GM15510 (cell line): ENCODE measurements around the gene PLCB4.

ENCODE experiments used
- POLR2A ChIP-seq: IDR thresholded peaks from 3 replicates; pipeline ENCODE4 v1.6.1; 2011; ENCODE audit warnings: borderline replicate concordance; ENCODE audit not compliant: insufficient read length; ENCODE audit errors: extremely low read depth

Gene PLCB4

GRCh38 chr20:9301129-9302090 is 232.5 kb downstream of the PLCB4 start:
- TF ChIP-seq POLR2A, result no peak

- TF ChIP-seq POLR2A, result no peak
Measured at GRCh38 chr20:9302091-9302462, 233.2 kb downstream of the PLCB4 start.

- no peak for TF ChIP-seq POLR2A
Measured at GRCh38 chr20:9306521-9306920, 237.6 kb downstream of the PLCB4 start.

- no peak for TF ChIP-seq POLR2A
Measured at GRCh38 chr20:9308056-9308455, 239.2 kb downstream of the PLCB4 start.

- TF ChIP-seq POLR2A, result no peak
Measured at GRCh38 chr20:9311132-9311531, 242.2 kb downstream of the PLCB4 start.

GRCh38 chr20:9319687-9320384 is 250.9 kb downstream of the PLCB4 start:
- TF ChIP-seq POLR2A, result no peak

- TF ChIP-seq POLR2A, result no peak
Measured at GRCh38 chr20:9321007-9321406, 252.1 kb downstream of the PLCB4 start.

GRCh38 chr20:9322661-9323060 is 253.8 kb downstream of the PLCB4 start:
- TF ChIP-seq POLR2A, result no peak

- TF ChIP-seq POLR2A, result no peak
Measured at GRCh38 chr20:9323622-9324021, 254.7 kb downstream of the PLCB4 start.

GRCh38 chr20:9329355-9330101 is 260.6 kb downstream of the PLCB4 start:
- no peak for TF ChIP-seq POLR2A

GRCh38 chr20:9330151-9330550 is 261.3 kb downstream of the PLCB4 start:
- TF ChIP-seq POLR2A, result no peak

GRCh38 chr20:9331707-9332435 is 263.0 kb downstream of the PLCB4 start:
- TF ChIP-seq POLR2A, result no peak

GRCh38 chr20:9332791-9333479 is 264.0 kb downstream of the PLCB4 start:
- no peak for TF ChIP-seq POLR2A

GRCh38 chr20:9334866-9335265 is 266.0 kb downstream of the PLCB4 start:
- TF ChIP-seq POLR2A, result no peak
